GM10266 (cell line): ENCODE measurements around the gene PGGHG.
"Not testable (repeated sequence)": the region's sequence is repeated elsewhere in the genome, so short reads cannot be mapped to it uniquely, and the experiment has no call there.

Experiments
- DNase-seq: peaks from one replicate; pipeline ENCODE4 v3.0.0; 2012; ENCODE audit errors: extremely low spot score
- TF ChIP-seq, protein P1 (sequence below): IDR thresholded peaks from 2 replicates; pipeline ENCODE4 v1.5.1; 2012; ENCODE audit warnings: mild to moderate bottlenecking, low read depth; ENCODE audit not compliant: control insufficient read depth, insufficient read depth; ENCODE audit errors: missing control alignments

PGGHG gene

GRCh38 chr11:319888-320273, 31.0 kb downstream of the PGGHG start:
- not testable (repeated sequence) for DNase-seq

GRCh38 chr11:324156-324555, 35.2 kb downstream of the PGGHG start:
- TF ChIP-seq, protein P1, sequence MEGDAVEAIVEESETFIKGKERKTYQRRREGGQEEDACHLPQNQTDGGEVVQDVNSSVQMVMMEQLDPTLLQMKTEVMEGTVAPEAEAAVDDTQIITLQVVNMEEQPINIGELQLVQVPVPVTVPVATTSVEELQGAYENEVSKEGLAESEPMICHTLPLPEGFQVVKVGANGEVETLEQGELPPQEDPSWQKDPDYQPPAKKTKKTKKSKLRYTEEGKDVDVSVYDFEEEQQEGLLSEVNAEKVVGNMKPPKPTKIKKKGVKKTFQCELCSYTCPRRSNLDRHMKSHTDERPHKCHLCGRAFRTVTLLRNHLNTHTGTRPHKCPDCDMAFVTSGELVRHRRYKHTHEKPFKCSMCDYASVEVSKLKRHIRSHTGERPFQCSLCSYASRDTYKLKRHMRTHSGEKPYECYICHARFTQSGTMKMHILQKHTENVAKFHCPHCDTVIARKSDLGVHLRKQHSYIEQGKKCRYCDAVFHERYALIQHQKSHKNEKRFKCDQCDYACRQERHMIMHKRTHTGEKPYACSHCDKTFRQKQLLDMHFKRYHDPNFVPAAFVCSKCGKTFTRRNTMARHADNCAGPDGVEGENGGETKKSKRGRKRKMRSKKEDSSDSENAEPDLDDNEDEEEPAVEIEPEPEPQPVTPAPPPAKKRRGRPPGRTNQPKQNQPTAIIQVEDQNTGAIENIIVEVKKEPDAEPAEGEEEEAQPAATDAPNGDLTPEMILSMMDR, result no peak
- DNase-seq, result no peak

- not testable (repeated sequence) for DNase-seq
These were observed 35.9 kb downstream of the PGGHG start for GRCh38 chr11:324593-325517.

DNA sequence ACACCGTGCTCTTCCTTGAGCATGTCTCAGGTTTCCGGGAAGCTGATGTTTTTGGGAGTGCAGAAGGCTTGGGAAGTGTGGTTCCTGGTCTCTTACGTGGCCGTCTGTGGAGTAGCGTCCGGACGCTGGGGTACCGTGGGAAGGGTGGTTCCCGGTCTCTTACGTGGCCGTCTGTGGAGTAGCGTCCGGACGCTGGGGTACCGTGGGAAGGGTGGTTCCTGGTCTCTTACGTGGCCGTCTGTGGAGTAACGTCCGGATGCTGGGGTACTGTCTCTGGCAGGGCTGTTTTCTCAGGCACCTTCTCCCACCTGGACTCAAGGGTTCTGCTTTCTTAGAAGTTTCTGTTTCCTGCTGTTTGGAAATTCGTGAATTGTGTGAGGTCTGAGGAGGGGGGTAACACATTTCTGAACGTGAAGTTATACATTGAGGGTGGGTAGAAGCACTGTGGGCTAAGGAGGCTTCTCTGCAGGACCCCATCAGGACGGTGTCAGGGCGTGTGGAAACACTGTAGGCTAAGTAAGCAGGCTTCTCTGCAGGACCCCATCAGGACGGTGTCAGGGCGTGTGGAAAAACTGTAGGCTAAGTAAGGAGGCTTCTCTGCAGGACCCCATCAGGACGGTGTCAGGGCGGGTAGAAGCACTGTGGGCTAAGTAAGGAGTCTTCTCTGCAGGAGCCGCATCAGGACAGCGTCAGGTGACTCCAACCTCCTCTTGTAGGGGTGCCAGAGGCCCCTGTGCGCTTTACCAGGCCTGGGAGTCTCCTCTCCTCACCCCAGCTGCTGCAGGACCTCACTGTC, 37.1 kb downstream of the PGGHG start:
- DNase-seq, result no peak
- TF ChIP-seq, protein P1, result no peak

- DNase-seq, result no peak
These were observed 37.6 kb downstream of the PGGHG start for GRCh38 chr11:326592-326841.

GRCh38 chr11:326842-327580, 38.1 kb downstream of the PGGHG start:
- DNase-seq, result peak; percentile 84
- TF ChIP-seq, protein P1, result no peak

More at GRCh38 chr11:326592-326841, 37.6 kb downstream of the PGGHG start:
- TF ChIP-seq, protein P1, result no peak

DNA sequence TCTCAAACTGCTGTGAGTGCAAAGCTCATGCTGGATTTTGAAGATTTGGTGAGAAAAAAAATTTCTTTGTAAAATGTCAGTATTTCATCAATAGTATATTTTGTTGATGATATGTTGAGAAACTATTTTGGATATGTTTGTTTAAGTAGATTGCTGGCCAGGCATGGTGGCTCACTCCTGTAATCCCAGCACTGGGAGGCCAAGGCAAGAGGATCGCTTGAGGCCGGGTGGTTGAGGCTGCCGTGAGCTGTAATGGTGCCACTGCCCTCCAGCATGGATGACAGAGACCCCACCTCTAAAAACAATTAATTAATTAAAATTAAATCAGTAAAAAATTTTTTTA, 38.6 kb downstream of the PGGHG start:
- no peak for DNase-seq
- TF ChIP-seq, protein P1, result no peak

DNA sequence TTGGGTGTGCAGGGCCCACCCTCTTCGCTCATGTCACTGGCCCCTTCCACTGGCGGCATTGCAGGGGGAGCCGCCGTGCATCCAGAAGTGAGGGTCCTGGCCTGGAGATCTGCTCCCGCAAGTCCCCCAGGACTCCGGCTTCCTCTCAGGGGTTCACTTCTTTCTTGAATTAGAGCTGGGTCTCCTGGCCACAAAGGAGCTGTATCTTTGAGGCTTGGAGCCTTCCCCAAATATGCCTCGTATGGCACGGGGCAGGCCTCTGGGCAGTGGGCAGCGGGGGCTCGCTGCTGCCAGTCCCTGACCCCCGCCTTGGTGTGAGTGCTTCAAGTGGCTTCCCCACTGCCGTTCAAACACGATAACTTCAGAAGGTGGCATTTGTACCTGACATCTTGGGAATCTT, 39.1 kb downstream of the PGGHG start:
- TF ChIP-seq, protein P1, result no peak
- no peak for DNase-seq

DNA sequence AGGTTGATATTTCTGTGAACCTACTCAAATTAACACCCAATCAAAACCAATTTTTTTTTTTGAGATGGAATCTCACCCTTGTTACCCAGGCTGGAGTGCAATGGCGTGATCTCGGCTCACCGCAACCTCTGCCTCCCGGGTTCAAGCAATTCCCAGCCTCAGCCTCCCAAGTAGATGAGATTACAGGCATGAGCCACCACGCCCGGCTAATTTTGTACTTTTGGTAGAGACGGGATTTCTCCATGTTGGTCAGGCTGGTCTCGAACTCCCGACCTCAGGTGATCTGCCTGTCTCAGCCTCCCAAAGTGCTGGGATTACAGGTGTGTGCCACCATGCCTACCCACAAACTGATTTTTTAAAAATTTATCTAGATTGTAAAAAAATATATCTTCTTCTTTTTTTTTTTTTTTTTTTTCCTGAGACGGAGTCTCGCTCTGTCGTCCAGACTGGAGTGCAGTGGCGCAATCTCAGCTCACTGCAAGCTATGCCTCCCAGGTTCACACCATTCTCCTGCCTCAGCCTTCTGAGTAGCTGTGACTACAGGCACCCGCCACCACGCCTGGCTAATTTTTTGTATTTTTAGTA, 39.7 kb downstream of the PGGHG start:
- DNase-seq, result not testable (repeated sequence)
